ENCODE measurements around the gene TLX1.

Gene TLX1

DNA sequence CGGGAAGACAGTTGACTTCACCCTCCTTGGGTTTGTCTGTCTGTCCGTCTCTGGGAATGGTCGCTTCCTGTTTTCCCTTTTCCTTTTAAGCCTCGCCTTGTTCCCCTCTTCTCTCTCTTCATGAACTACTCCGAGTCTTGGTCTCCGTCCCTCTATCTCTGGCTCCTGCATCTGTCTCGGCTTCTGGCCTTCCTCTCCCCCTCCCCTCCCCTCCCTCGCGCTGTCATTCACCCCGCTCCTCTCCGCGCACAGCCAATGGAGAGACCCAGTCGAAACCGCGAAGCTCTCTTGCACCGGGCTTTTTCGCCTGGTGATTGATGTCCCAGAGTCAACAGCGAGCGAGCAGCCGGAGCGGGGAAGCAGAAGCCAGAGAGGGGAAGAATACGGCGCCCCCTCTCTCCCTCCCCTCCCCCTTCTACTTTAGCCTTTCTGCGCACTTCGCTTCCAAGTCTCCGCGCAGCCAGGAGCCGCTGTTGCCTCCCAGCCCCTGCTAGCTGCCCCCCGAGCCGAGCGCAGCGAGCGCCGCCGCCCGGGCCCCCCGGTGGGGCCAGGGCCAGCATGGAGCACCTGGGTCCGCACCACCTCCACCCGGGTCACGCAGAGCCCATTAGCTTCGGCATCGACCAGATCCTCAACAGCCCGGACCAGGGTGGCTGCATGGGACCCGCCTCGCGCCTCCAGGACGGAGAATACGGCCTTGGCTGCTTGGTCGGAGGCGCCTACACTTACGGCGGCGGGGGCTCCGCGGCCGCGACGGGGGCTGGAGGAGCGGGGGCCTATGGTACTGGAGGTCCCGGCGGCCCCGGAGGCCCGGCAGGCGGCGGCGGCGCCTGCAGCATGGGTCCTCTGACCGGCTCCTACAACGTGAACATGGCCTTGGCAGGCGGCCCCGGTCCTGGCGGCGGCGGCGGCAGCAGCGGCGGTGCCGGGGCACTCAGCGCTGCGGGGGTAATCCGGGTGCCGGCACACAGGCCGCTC is at the start of gene TLX1:
TLX1 (plus strand) TSS at position 317 of the 978 bp plus-strand sequence; CDS start at position 559, 242 bp downstream.
- DNase-seq (ENCODE audit: low read depth): no peak

DNA sequence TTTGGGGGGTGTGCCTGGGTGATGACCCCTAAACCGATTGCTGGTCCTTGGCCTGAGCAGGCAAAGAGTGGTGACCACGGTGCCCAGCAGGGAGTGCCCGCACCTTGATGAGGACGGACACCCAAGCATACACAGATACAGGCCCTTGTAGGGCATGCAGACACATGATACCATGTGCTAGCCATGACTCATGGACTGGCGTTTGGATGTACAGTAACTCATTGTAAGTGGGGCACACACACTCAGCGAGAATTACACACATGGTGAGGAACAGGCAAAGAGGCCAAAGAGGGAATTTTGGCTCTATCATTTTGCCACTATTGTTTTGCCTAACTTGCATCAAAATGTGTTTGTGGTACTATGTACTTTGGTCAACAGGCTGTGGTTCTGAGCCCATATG is 45.3 kb upstream of the TLX1 start:
- DNase-seq (ENCODE audit: low read depth): no peak

DNA sequence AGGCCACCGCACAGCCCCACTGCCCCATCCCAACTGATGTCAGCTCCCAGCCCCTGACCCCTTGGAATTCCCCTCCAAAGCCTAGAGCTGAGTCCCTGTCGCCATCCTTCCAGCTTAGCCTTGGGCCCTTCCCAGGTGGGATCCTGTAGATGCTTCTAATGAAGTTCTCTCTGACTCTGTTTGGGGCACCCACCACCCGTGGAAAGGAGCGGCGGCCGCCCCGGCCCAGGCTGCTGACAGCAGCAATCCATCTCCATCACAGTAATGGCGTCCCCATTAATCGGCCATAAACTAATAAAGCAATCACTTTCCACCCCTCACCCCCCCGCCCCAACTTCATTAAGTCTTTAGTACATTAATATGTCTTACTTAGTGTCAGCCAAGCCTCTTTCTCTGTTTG is 43.7 kb upstream of the TLX1 start:
- DNase-seq (ENCODE audit: low read depth): no peak

DNA sequence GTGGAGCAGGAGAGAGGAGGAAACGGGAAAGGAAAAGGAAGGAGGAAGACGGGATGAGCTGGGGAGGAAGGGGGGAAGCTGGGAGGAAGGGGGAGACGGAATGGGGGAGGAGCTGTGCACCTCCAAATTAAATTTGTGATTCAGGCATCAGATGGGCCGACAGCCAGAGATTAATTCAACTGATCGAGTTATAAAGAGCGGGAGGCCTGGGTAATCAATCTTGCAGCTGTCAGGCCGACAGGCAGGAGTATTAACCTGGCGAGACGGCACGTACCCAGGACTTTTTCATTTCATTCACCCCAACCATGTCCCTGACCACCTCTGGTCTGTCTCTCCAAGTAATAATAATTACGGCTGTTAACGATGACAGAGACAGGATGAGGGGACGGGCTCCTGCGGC is 43.1 kb upstream of the TLX1 start:
- no peak for DNase-seq (ENCODE audit: low read depth)

DNA sequence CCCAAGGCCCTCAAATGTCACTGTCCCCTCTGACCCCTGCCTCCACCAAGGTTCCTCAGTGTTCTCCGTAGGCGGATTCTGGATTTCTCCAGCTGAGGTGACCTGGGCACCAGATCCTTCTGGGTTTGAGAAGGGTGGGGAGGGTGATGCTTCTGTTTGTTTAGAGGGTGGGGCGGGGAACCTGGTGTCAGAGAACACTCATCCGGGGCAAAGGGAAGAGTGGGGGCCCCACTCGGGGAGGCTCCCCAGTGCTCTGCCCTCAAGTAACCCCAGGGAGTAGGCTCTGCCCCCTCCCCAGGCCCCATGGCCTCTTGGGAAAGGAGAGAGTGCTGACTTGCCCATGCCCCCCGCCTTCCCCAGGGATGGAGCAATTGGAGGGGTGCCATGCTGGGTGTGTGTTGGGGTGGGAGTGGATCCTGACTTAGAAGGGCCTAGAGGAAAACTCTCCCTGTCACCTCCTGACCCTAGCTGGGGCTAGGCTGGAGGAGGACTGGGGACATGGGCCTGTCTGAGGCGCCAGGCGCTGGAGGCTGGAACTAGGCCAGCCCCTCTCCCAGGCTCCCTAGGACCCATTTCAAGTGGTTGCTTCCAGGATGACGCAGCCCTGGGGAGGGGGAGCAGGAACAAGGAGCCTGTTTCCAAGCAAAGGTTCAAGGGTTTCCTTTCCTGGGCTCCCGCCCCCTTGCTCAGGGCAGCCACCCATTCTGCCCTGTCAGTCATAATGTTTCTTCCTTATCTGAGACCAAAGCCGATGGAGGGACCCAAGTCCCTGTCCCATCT is 41.4 kb upstream of the TLX1 start:
- no peak for DNase-seq (ENCODE audit: low read depth)

DNA sequence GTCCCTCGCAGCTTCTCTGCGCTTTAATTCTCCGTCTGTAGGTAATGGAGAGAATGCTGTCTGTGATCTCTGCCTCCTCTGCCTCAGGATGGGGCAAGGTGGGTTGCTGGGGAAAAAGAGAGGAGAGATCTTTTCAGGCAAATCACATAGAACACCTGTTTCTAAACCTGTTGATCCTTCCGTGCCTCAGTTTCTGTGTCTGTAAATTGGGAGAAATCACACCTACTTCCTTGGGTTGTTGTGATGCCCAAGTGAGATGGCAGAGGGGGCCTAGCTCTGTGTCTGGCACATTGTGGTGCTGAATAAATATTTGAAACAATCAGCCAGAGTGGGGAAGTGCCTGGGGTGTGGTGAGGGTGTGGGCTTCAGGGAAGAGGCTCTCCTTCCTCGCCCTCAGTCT is 40.5 kb upstream of the TLX1 start:
- DNase-seq (ENCODE audit: low read depth): no peak

DNA sequence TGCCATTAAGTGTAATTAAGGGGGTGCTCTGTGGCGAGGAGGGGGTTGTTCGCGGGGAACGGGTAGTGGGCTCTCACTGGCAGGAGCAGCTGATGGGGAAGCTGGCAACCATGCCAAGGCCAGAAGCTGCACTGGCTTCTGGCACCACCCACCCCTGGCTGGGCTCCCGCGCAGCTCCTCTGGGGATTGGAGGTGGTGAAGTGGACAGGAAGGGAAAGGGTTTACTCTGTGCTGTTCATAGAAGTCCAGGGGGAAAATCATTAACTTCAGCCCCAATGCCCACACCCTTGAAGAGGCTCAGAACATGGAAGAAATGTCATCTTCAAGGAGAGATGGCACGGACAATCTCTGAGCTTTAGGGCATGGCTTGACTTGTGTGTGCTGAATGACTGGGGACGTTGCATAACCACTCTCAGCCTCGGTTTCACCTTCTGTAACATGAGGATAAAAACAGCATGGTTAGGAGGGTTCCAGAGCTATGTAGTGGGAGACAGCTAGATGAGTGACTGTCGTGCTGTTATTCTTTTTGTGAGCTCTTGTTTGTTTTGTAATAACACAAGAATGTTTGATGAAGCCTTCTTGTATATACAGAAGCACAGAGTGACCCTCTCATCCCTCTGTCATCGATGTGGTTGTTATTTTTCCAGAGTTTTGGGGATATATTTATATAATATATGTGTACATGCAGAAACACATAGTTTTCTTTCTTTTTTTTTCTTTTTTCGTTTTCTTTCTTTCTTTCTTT is 39.4 kb upstream of the TLX1 start:
- DNase-seq (ENCODE audit: low read depth): no peak

DNA sequence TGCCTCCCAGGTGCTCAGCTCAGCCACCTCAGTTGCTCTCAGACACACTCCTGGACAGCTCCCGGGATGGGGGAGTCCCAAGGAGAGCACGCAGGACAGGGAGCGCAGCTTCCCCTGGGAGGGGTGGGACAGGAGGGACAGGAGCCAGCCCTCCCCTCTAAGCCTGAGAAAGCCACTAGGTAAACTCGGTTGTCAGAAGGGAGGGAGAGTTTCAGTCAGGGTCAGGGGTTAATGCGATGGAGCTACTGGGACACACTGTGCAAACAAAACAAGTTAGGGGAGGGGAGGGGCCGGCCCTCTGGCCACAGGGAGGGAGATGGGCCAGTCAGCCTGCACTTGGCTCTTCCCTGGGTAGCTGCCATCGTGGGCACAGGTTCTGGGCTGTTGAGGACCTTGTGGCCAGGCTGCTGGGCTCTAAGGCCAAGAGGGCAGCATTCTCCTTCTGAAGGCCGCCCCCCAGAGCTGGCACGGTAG is 38.2 kb upstream of the TLX1 start:
- no peak for DNase-seq (ENCODE audit: low read depth)

DNA sequence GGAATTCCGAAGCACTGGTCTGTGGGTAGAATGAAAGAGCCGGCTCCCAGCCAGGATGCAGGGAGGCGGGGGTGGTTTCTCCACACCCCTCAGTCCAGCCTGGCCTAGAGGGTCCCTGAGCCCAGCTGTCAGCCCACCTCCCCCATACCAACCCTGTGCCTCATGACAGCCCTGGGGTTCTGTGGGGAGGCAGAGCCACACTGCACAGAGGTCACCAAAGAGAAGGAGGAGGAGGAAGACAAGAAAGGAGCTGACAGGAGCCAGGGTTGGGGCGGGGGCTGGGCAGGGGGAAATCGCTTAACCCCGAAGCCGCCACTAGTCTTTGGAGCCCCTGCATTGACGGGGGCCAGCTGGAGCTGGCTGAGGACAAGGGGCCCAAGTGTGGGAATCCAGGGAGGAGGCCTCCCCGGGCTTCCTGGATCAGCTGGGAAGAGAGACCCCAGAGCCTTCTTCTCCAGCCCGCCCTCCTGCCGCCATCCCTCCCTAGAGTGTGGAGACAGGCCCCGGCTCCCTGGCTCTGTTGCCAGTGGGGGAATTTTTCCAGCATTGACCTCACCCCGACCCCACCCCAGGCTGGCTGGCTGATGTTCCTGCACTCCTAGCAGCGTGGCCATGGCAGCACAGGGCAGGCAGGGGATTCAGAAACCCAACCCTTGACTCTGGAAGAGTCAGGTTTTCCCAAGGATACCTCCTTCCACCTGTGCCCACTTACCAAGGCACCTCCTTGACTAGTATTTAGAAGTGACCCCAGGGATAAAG is 36.8 kb upstream of the TLX1 start:
- DNase-seq (ENCODE audit: low read depth): no peak

DNA sequence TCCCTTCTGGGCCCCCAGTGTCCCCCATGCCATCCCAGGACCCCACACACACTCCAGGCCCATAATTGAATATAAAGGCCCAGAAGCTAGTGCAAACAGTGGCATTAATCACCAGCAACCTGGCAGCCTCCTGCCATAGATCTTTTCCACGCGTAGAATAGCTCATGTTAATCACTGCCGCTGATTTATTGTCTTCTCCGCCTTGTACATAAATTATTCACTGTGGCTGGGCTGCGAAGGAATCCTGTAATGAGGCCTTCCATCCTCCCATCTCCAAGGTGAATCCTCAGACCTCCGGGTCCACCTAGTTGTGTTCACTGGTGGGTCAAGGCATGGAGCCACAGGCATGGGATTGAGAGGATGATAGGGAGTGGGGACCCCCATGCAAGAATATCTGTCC is 36.1 kb upstream of the TLX1 start:
- no peak for DNase-seq (ENCODE audit: low read depth)

DNA sequence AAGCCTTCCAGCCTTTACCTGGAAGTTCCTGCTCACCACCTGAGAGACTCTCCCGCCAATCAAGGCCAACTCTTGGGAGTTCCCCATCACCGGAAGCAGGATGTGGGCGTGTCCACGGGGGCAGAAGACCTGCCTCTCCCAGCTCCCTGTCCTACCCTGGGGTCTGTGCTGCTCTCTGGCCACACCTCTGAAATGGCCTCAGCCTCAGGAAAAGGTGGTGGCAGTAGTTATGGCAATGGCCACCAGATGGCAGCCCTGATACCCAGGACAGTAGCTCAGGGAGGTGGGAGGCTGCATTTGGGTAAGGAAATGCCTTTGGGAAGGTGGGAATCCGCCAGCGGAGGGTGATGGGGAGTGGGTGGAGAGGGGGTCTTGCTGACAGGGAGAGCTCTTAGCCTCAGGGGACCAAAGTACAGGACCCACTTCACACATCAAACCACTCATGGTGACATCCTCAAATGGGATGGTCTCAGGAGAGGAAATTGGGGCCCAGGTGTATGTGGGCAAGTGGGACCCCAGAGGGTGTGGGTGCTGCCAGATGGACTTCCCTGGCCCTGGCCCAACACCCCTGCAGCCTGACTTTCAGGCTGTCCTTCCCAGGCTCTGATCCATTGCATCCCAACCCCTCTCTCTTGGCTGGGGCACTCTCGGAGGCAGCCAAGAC is 35.4 kb upstream of the TLX1 start:
- DNase-seq (ENCODE audit: low read depth): peak; percentile 60

DNA sequence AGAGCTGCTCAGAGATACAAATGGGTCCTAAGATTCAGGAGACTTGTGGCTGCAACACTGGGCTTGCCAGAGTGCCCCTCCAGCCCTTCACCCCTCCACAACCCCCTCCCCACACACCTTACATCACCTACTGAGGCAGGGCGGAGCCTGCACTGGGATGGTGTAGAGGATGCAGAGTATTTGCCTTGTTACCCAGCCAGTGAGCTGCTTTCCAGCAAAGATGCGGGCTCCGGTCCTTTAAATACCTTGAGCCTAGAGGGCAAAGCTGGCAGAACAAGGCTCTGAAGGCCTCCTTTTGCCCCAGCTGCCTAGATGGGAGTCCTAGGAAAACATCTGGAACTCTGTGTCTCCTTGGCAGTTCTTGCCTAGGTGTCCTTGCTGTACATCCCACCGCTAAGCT is 34.7 kb upstream of the TLX1 start:
- no peak for DNase-seq (ENCODE audit: low read depth)

DNA sequence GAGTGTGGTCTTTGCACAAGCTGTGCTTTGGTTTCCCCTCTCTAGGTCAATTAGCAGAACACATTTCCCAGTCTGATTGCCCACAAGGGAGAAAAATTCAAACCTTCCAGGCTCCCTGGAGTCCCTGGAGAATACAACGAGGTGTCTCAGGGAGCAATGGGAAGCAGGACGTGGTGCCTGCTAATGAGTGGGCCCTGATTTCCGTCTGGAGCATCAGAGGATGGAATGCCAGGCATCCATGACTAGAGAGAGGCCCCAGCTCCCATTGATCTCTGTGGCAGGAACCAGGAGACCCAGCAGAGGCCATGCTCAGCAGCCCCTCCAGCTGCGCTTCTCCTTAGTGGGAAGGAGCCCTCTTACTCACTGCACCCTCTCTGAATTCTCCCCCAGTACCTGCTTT is 33.2 kb upstream of the TLX1 start:
- no peak for DNase-seq (ENCODE audit: low read depth)

DNA sequence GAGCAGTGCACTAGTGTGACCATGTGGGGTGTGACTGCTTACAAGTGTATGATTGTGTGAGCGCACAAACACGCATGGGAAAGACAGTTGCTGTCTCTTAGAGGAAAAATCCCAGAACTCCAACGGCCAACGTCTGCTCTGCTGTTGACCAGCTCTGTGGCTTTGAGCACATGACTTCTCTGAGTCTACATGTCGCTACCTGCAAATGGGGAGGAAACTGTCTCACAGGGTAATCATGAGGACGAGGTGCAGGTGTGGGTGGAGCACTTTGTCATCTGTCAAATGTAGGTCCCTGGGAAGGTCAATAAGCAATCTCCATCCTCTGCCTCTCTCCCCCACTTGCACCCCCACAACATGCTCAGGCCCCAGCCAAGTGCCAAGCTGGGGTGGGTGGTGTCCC is 31.2 kb upstream of the TLX1 start:
- no peak for DNase-seq (ENCODE audit: low read depth)

DNA sequence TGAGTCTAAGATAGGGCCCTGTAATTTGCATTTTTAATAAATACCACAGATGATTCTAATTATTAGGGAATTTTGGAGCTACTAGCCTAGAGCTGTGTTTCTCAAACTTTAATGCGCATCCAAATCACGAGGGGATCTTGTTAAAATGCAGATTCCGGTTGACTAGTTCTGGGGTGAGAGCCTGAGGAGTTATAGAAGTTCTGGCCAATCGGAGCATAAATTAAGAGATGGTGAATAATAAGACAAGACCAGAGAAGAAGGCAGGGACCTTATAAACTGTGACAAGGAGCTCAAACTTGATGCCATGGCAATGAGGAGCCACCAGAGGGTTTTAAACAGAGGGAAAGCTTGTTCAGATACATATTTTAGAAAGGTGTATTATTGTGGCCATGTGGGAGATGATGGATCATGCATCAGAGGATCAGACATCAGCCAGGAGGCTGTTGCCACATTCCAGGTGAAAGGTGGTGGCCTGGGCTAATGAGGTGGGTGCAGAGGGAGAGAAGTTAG is 29.7 kb upstream of the TLX1 start:
- no peak for DNase-seq (ENCODE audit: low read depth)

DNA sequence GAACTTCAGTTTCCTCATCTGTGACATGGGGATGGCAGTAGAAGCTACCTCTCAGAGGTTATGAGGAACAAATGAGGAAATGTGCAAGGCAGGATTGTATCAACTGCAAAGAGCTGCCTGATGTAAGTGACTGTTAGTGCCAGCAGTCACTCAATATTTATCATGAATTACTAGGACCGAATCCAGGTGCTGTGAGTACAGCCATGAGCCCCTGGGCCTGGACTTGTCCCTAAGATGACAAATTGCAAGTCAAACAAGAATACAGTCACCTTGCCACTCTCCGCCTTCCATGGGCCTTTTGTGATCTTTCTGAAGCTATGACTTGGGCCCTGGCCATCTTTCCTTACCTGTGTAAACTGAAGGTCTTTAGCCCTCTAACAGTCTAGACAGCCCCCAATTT is 27.7 kb upstream of the TLX1 start:
- DNase-seq (ENCODE audit: low read depth): no peak

DNA sequence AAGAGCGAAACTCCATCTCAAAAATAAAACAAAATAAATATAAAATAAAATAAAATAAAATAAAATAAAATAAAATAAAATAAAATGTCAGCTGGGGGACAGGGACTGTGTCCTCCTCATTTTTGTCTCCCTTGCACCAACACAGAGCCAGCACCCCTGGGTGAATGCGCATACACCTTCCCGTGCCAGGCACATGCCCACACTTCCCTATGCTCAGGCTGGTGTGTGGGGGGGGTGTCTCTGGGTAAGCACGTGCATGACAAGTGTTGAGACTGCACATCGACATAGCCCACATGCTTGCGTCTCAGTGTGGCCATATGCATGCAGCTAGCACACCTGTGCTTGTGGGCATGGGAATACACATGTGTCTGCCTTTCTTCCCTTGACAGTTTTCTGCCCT is 24.7 kb upstream of the TLX1 start:
- DNase-seq (ENCODE audit: low read depth): no peak

DNA sequence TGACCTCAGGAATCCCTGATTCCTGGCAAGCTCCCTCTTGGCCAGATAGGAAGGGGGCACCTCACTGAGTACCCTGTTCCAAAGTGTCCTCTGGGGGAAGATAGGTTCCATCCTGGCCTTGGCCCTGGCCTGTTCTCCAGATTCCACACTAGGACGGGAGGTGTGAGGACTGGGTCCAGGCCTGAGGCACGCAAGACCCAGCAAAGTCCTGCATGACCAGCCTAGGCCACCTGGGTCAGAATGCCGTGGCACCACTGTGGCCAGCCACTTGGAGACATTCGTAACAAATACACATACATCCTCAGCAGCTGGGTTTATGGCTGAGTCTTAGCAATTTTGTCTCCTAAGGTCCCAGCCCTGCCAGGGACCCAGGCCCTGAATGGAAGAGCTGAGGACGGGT is 23.3 kb upstream of the TLX1 start:
- no peak for DNase-seq (ENCODE audit: low read depth)

DNA sequence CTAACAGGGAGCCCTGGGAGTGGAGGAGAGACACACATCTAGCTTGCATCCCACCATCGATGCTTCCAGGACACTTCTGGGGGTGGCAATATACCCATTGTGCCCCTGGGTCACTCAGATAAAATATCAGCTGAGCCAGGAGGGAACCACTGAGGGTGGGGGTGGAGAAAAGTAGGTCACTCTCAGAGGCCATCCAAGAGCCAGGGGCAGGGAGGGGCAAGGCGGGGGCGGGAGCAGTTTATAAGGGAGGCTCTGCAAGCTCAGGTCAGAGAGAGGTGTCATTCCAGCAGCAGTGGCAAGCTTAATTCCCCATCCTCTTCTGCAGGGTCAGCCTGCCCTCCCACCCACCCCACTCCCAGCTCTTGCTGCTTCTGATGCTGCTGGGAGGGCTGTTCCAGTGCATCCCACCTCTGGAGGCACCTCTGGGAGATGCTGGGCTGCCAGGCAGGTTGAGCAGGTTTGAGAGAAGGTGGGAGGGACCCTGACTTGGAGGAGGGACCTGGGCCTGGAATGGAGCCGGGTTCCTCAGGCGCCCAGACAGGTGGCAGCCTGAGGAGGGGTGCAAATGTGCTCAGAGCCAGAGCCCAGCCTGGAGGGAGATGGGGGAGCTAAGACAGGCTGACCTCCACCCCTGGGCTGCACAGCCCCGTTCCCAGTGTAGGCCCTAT is 20.1 kb upstream of the TLX1 start:
- DNase-seq (ENCODE audit: low read depth): no peak

DNA sequence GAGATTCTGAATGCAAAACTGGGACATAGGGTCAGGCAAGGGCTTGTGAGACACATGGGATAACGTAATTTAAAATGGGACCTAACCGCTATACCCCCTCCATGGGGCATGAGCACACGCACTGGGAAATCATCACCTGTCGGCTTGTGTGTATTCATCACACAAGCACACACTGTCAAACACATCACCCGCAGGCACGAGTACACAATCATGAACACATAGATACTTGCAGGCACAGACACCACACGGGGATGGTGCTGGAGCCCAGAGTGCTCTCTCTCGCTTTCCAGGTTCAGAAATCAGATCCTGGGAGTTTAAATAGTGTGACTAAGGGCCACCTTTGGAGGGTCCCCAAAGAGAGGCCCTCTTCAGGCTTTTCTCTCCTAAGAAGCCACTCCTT is 19.6 kb upstream of the TLX1 start:
- no peak for DNase-seq (ENCODE audit: low read depth)
